GM10248 (cell line): ENCODE measurements around the gene PLXNA2.

Experiments used
- CTCF ChIA-PET: fragments of 300-600 bp; sonication (Branson Sonifier 250); formaldehyde crosslinking; extraction: SDS; loops from one replicate; lab custom pipeline; 2021; ENCODE audit warnings: antibody characterized with exemption; lab: Yijun Ruan, JAX
- POLR2A ChIA-PET: fragments of 350-650 bp; sonication (Branson Sonifier 250); formaldehyde crosslinking; extraction: SDS; loops from one replicate; lab custom pipeline; 2020; ENCODE audit warnings: antibody characterized with exemption; lab: Yijun Ruan, JAX
- DNase-seq: peaks from one replicate; pipeline ENCODE4 v3.0.0; 2012; ENCODE audit errors: extremely low spot score
- TF ChIP-seq, protein P1 (sequence below): IDR thresholded peaks from 2 replicates; pipeline ENCODE4 v1.5.1; 2012; ENCODE audit warnings: mild to moderate bottlenecking, low read depth; ENCODE audit errors: extremely low read depth, missing control alignments, control extremely low read depth

PLXNA2 gene

DNA sequence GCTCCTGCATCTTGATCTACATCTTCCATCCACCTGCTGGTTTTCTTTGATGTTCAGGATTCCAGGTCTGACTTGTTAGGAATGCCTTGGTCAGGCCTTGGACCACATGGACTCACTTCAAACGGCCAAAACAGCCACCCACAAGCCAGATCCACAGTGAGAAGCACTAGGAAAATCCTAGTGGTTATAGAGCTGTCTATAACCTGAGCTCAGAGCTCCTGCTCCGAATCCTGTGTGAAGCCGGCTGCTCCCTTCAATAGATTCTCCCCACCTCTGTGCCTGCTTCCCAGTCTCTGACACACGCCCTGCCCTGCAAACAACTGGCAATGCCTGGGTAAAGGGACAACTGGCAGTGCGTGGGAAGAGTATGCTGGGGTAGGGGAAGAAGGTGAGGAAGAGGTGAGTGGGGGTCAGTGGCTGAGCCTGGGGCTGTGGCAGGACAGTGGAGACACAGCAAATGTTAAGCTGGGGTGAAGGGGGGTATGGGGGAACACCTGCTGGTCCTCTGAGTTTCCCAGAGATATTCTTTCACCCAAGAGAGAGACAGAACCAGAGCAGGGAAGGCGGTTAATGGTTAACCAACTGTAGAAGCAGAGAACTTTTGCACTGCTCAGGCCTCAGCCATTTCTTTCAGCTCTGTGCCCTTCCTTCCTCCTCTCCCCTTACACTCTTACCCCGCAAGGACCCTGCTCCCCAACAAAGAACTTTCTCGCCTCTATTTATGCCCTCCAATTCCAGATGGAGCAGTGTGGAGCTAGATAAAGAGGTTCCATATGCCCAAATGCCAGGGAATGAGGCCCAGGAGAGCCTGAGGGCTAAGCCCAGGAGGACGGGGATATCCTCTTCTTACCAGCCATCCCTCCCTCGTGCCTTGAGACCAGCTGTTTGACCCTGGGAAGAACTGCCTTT is 4.5 kb downstream of the PLXNA2 start:
- POLR2A ChIA-PET, result no interaction called here
- no peak for DNase-seq
- CTCF ChIA-PET, result interaction anchor here (0.7 to 11.6 kb wide), 16 partner anchors 10 to 246 kb away, joined by 3 to 189 read pairs (median 5); no protein-coding TSS in a partner anchor

DNA sequence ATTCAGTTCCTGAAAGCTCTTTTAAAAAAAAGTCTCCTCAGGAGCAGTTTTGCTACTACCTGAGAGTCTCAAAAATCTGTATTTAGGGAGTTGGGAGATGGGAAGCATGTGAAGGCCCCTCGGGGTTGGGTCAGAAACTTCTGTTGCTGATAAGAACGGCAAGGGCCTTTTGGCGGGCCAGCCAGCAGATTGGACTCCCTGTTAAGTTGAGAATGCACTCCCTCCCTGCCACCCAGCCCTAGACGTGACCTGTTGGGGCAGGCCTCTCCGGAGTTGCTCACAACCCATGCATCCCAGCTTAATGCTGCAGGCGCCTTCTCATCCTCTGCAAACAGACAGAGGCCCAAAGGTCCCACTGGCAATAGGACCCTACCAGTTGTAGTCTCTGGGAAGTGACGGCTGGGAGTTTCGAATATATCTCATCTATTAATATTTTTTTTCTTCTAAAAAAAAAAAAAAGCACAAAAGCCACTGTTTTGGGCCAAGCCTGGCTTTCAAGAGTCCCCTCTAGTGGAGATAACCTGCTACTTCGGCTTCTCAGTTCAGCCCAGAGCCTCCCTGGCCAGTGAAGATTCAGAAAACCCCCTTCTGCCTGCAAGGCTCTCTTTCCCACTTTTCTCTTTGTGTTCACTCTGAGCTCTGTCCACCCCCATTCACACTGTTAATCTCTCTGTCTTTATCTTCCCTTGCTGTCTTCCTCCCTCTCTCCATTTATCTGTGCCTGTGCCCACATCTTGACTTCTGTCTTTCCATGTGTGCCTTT is 5.3 kb downstream of the PLXNA2 start:
- peak; percentile 61 for DNase-seq
- ChIA-PET POLR2A (no interaction called here), CTCF (interaction anchor here (0.8 to 11.6 kb wide), 23 partner anchors 10 to 245 kb away, joined by 3 to 189 read pairs (median 4); no protein-coding TSS in a partner anchor)
- TF ChIP-seq, protein P1, sequence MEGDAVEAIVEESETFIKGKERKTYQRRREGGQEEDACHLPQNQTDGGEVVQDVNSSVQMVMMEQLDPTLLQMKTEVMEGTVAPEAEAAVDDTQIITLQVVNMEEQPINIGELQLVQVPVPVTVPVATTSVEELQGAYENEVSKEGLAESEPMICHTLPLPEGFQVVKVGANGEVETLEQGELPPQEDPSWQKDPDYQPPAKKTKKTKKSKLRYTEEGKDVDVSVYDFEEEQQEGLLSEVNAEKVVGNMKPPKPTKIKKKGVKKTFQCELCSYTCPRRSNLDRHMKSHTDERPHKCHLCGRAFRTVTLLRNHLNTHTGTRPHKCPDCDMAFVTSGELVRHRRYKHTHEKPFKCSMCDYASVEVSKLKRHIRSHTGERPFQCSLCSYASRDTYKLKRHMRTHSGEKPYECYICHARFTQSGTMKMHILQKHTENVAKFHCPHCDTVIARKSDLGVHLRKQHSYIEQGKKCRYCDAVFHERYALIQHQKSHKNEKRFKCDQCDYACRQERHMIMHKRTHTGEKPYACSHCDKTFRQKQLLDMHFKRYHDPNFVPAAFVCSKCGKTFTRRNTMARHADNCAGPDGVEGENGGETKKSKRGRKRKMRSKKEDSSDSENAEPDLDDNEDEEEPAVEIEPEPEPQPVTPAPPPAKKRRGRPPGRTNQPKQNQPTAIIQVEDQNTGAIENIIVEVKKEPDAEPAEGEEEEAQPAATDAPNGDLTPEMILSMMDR, result peak; percentile 50

More for the DNA sequence above, 4.5 kb downstream of the PLXNA2 start:
- TF ChIP-seq, protein P1, result no peak

DNA sequence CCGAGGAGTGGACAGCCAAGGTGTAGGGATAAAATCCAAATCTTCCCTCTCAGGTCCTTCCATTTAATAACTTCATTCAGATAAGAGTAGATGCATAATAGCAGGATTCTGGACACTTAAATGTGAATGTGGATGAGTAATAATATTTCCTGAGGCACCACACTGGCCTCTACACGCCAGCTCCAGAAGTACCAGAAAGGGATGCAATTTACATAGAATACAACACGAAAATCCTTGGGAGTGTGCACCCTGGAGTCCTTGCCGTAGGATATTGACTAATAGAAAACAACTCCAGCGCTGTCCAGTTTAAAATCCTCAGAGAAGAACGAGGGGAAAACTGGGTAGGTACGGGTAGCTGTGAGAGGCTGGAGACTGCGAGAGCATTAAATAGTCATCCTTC is 6.9 kb downstream of the PLXNA2 start:
- POLR2A ChIA-PET, result no interaction called here
- TF ChIP-seq, protein P1, result no peak

DNA sequence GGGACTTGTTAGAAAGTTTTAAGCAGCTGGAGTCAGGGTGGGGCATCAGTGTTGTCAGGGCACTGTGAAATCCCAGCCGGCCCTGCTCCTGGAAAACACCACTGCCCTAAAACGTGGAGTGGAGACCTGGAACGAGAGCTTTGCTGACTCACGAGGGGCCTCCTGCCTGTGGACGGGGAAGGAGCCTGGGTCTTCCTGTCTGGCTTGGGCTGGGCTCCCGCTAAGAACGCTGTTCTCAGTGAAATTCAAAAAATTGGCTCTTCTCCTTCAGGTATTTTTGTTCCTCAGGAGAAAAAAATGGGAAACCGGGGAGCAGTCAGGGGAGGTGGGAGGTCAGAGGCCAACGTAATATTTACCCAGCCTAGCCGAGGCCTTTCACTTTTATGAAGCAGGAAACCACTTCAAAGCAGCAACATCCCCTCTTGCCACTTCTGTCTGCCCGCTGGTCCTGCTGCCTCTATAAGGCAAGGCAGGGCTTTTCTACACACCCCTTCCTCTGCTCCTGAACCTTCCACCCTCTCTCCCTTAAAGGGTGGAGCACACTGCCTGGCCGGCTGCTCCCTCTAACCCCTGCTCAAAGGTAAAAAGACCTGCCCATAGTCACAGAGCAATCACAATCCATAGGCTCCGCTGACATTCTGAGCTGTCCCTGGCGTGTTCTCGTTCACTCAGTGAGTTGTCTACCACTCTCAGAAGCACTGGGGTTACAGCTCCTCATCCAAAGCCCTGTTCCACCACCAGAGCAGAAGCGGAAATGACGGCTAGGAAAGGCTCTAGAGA is 8.0 kb downstream of the PLXNA2 start:
- TF ChIP-seq, protein P1, result no peak
- ChIA-PET CTCF (interaction anchor here (0.7 to 11.6 kb wide), 7 partner anchors 8 to 1010 kb away, joined by 3 to 189 read pairs (median 38); partner anchors contain the start of gene PLXNA2), POLR2A (no interaction called here)
- no peak for DNase-seq

More for the DNA sequence above, 6.9 kb downstream of the PLXNA2 start:
- CTCF ChIA-PET, result interaction anchor here (1.1 to 11.6 kb wide), 8 partner anchors 7 to 1009 kb away, joined by 3 to 189 read pairs (median 20); partner anchors contain the start of gene PLXNA2
- no peak for DNase-seq

DNA sequence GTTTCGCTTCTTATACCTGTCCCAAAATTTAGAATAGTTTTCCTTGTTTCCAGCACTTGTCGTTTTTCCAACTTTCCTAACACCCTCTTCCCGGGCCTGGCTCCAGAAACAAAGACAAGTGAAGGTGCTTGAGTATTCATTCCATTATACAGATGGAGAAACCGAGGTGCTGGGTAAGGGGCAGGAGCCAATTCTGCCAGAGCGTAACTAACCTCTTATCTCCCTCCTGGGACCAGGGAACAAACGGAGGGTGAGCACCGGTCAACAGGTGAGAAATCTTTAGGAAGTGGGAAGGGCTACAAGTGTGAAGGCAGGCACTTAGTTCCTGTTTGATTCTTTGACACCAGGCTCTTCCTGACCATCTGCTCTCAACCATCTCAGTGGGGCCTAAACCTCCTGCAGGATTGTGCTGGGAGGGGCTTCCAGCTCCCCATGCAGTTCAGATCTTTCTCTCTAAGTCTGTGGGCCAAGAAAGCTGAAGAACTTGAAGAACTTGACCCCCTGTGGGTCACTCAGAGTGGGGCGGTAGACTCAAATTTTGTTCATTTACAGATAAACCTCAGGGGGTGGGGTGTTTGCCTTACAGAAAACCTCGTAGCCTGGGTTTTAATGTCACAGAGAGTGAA is 8.7 kb downstream of the PLXNA2 start:
- ChIA-PET CTCF (interaction anchor here (1.0 to 11.6 kb wide), 5 partner anchors 9 to 212 kb away, joined by 4 to 189 read pairs (median 38); partner anchors contain the start of gene PLXNA2), POLR2A (no interaction called here)
- DNase-seq, result no peak

More for the DNA sequence above, 8.7 kb downstream of the PLXNA2 start:
- TF ChIP-seq, protein P1, result no peak
